ENCODE results near the gene ADAMTS12.

ADAMTS12 gene

DNA sequence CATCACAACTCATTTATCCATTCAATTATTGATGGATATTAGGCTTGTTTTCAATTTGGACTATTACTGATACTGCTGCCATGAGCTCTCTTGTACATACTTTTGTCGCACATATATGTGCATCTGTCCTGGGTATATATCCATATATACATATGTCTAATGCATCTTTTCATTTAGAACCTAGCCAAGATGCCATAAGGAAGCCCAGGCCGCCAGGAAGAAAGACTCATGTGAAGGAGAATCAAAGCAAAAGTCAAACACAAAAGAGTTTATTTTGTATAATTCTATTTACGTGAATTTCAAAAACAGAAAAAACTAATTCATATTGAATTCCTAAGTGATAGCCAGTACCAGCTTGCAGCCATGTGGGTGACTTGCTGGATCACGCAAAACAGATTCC is 79.0 kb downstream of the ADAMTS12 start:
- no peak overlapping the region for H4K8ac ChIP-seq (ENCODE audit: low read depth, low read length)
- H3K27ac ChIP-seq (replicated peaks; ENCODE audit: low read length), result no peak overlapping the region
- H2BK15ac ChIP-seq (ENCODE audit: low read length), result no peak overlapping the region
- no peak for DNase-seq (ENCODE audit: low spot score)
- H2BK12ac ChIP-seq (ENCODE audit: low read length), result no peak overlapping the region
- H3K36me3 ChIP-seq (replicated peaks in 1 of 2; ENCODE audit: control insufficient read depth in 2 of 2, insufficient read depth in 2 of 2, low read length in 2 of 2), result no peaks in the 10 kb centered on the region
- no peak overlapping the region for H3K9ac ChIP-seq (ENCODE audit: low read depth, low read length, poor library complexity)
- H3K9me3 ChIP-seq (replicated peaks in 1 of 2; ENCODE audit: control insufficient read depth in 2 of 2, insufficient read depth in 1 of 2, low read depth in 1 of 2, low read length in 2 of 2), result no peaks in the 10 kb centered on the region
- H3K4me1 ChIP-seq (ENCODE audit: control insufficient read depth in 2 of 2, insufficient read depth in 1 of 2, low read depth in 1 of 2, low read length in 2 of 2), result peaks cover 8 to 14% of the 10 kb centered on the region in 2 donors
- H2AFZ ChIP-seq (ENCODE audit: low read length), result no peak overlapping the region
- WGBS, 2 donors (ENCODE audit: extremely low coverage in 2 of 2, insufficient read length in 2 of 2, insufficient replicate concordance in 1 of 2), result no CpG with 5 or more reads among the region's 4 CpGs
- no peak overlapping the region for H4K91ac ChIP-seq (ENCODE audit: low read depth, low read length, poor library complexity)
- no peak overlapping the region for H2BK120ac ChIP-seq (ENCODE audit: low read depth, low read length)
- no peak overlapping the region for H3K23ac ChIP-seq (ENCODE audit: low read depth, low read length, poor library complexity)
- no peaks in the 10 kb centered on the region for H3K79me1 ChIP-seq (ENCODE audit: low read depth, low read length)
- H3K27me3 ChIP-seq (ENCODE audit: control insufficient read depth in 3 of 3, insufficient read depth in 3 of 3, low read depth in 1 of 3, low read length in 3 of 3), result no peaks in the 10 kb centered on the region
- H3K18ac ChIP-seq (ENCODE audit: low read length), result no peak overlapping the region
- no peak overlapping the region for H3K4ac ChIP-seq (ENCODE audit: low read length)
- H2BK5ac ChIP-seq (ENCODE audit: low read length), result no peak overlapping the region
- no peak overlapping the region for H3K4me2 ChIP-seq (ENCODE audit: insufficient read depth, low read length, poor library complexity, severe bottlenecking)
- no peak overlapping the region for H3K14ac ChIP-seq (ENCODE audit: low read length)
- H2AK5ac ChIP-seq (ENCODE audit: low read depth, low read length), result no peak overlapping the region
- no peak overlapping the region for H3K4me3 ChIP-seq (ENCODE audit: low read length in 2 of 2)

DNA sequence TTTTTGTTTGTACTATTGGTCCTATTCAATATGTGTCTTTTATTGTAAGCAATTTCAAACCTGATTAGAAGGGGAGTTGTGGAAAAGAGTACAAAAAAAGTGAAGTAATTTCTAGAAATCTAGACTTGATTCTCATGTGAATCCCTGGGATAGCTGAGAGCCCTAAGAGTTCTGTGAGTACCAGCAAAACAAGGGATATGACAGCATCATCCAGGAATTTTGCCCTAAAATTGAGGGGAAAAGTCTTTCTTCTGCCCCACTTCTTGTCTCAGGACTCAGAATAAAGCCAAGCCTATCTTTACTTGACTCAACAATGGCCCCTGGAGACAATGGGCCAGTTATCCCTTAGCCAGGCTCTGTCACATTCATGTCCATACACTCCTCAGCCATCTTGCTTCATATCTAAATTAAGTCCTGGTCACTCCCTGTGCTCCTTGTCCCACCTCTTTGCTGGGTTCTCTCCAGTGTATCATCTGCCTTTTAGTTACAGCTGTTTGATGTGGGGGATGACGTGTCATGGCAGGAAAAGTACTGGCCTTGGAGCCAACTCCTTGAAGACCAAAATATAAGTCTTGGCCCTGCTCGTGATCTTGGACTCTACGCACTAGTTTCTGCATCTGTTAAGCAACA is 81.2 kb downstream of the ADAMTS12 start:
- Histone ChIP-seq H3K9ac (ENCODE audit: low read depth, low read length, poor library complexity) (no peak overlapping the region), H3K23ac (ENCODE audit: low read depth, low read length, poor library complexity) (no peak overlapping the region), H3K18ac (ENCODE audit: low read length) (no peak overlapping the region), H2BK12ac (ENCODE audit: low read length) (no peak overlapping the region), H2BK15ac (ENCODE audit: low read length) (no peak overlapping the region), H3K4me2 (ENCODE audit: insufficient read depth, low read length, poor library complexity, severe bottlenecking) (no peak overlapping the region), H2AFZ (ENCODE audit: low read length) (no peak overlapping the region), H2AK5ac (ENCODE audit: low read depth, low read length) (no peak overlapping the region), H2BK120ac (ENCODE audit: low read depth, low read length) (no peak overlapping the region), H3K4ac (ENCODE audit: low read length) (no peak overlapping the region), H3K36me3 (replicated peaks in 1 of 2; ENCODE audit: control insufficient read depth in 2 of 2, insufficient read depth in 2 of 2, low read length in 2 of 2) (no peaks in the 10 kb centered on the region), H4K91ac (ENCODE audit: low read depth, low read length, poor library complexity) (no peak overlapping the region), H4K8ac (ENCODE audit: low read depth, low read length) (no peak overlapping the region), H2BK5ac (ENCODE audit: low read length) (no peak overlapping the region), H3K27ac (replicated peaks; ENCODE audit: low read length) (no peak overlapping the region), H3K14ac (ENCODE audit: low read length) (no peak overlapping the region), H3K27me3 (ENCODE audit: control insufficient read depth in 3 of 3, insufficient read depth in 3 of 3, low read depth in 1 of 3, low read length in 3 of 3) (no peaks in the 10 kb centered on the region), H3K79me1 (ENCODE audit: low read depth, low read length) (no peaks in the 10 kb centered on the region), H3K9me3 (replicated peaks in 1 of 2; ENCODE audit: control insufficient read depth in 2 of 2, insufficient read depth in 1 of 2, low read depth in 1 of 2, low read length in 2 of 2) (no peaks in the 10 kb centered on the region), H3K4me1 (ENCODE audit: control insufficient read depth in 2 of 2, insufficient read depth in 1 of 2, low read depth in 1 of 2, low read length in 2 of 2) (peaks cover 8 to 10% of the 10 kb centered on the region in 2 donors), H3K4me3 (ENCODE audit: low read length in 2 of 2) (no peak overlapping the region)
- DNase-seq (ENCODE audit: low spot score), result no peak
- no CpG with 5 or more reads among the region's 3 CpGs for WGBS, 2 donors (ENCODE audit: extremely low coverage in 2 of 2, insufficient read length in 2 of 2, insufficient replicate concordance in 1 of 2)

DNA sequence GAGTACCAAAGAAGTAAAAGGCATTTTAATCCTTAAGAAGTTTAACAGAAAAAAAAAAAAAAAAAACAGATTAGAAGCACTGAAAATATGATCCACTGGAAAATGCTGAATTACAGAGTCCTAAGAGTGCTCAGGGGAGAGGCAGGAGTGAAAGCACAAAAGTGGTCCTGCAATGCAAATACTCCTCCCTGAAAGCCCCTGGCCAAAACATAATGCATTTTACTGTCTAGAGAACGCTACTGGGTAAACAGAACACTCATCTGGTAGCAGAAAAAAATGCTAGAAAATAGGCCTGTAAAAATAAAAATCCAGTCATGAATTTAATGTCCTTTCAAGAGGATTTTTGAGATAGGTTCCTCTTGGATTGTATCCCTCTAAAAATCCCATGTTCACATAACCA is 81.9 kb downstream of the ADAMTS12 start:
- WGBS, 2 donors (ENCODE audit: extremely low coverage in 2 of 2, insufficient read length in 2 of 2, insufficient replicate concordance in 1 of 2), result no CpG with 5 or more reads among the region's 1 CpG
- Histone ChIP-seq H3K23ac (ENCODE audit: low read depth, low read length, poor library complexity) (no peak overlapping the region), H2BK15ac (ENCODE audit: low read length) (no peak overlapping the region), H3K4ac (ENCODE audit: low read length) (no peak overlapping the region), H3K27me3 (ENCODE audit: control insufficient read depth in 3 of 3, insufficient read depth in 3 of 3, low read depth in 1 of 3, low read length in 3 of 3) (no peaks in the 10 kb centered on the region), H3K79me1 (ENCODE audit: low read depth, low read length) (no peaks in the 10 kb centered on the region), H3K36me3 (replicated peaks in 1 of 2; ENCODE audit: control insufficient read depth in 2 of 2, insufficient read depth in 2 of 2, low read length in 2 of 2) (no peaks in the 10 kb centered on the region), H3K27ac (replicated peaks; ENCODE audit: low read length) (no peak overlapping the region), H2AK5ac (ENCODE audit: low read depth, low read length) (no peak overlapping the region), H2BK12ac (ENCODE audit: low read length) (no peak overlapping the region), H3K4me2 (ENCODE audit: insufficient read depth, low read length, poor library complexity, severe bottlenecking) (no peak overlapping the region), H3K18ac (ENCODE audit: low read length) (no peak overlapping the region), H3K9me3 (replicated peaks in 1 of 2; ENCODE audit: control insufficient read depth in 2 of 2, insufficient read depth in 1 of 2, low read depth in 1 of 2, low read length in 2 of 2) (no peaks in the 10 kb centered on the region), H3K14ac (ENCODE audit: low read length) (no peak overlapping the region), H3K9ac (ENCODE audit: low read depth, low read length, poor library complexity) (no peak overlapping the region), H4K91ac (ENCODE audit: low read depth, low read length, poor library complexity) (no peak overlapping the region), H2BK120ac (ENCODE audit: low read depth, low read length) (no peak overlapping the region), H3K4me3 (ENCODE audit: low read length in 2 of 2) (no peak overlapping the region), H3K4me1 (ENCODE audit: control insufficient read depth in 2 of 2, insufficient read depth in 1 of 2, low read depth in 1 of 2, low read length in 2 of 2) (peaks cover 8 to 10% of the 10 kb centered on the region in 2 donors), H2BK5ac (ENCODE audit: low read length) (no peak overlapping the region), H2AFZ (ENCODE audit: low read length) (no peak overlapping the region), H4K8ac (ENCODE audit: low read depth, low read length) (no peak overlapping the region)
- no peak for DNase-seq (ENCODE audit: low spot score)

DNA sequence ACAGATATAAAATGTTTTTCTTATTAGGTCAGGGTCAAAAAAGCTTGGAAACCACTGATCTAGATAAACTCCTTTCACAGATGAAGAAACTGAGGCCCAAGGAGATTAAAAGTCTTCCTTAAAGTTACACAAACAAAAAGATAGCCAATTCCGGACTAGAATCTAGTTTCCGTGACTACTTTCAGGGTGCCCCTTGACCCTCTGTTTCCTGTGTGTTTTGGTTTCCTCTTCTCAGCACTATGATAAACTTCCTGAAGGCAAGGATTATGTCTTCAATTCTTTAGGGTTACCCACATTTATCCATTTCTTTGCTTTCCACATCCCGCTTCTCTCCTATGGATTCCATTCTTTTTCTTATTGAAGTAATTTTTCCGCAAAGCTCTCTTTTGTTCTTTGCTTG is 83.1 kb downstream of the ADAMTS12 start:
- Histone ChIP-seq H3K14ac (ENCODE audit: low read length) (no peak overlapping the region), H4K91ac (ENCODE audit: low read depth, low read length, poor library complexity) (no peak overlapping the region), H3K4me1 (ENCODE audit: control insufficient read depth in 2 of 2, insufficient read depth in 1 of 2, low read depth in 1 of 2, low read length in 2 of 2) (peaks cover 8 to 10% of the 10 kb centered on the region in 2 donors), H3K9ac (ENCODE audit: low read depth, low read length, poor library complexity) (no peak overlapping the region), H3K4me2 (ENCODE audit: insufficient read depth, low read length, poor library complexity, severe bottlenecking) (no peak overlapping the region), H3K27ac (replicated peaks; ENCODE audit: low read length) (no peak overlapping the region), H3K36me3 (replicated peaks in 1 of 2; ENCODE audit: control insufficient read depth in 2 of 2, insufficient read depth in 2 of 2, low read length in 2 of 2) (no peaks in the 10 kb centered on the region), H2BK15ac (ENCODE audit: low read length) (no peak overlapping the region), H2BK12ac (ENCODE audit: low read length) (no peak overlapping the region), H3K27me3 (ENCODE audit: control insufficient read depth in 3 of 3, insufficient read depth in 3 of 3, low read depth in 1 of 3, low read length in 3 of 3) (no peaks in the 10 kb centered on the region), H2BK5ac (ENCODE audit: low read length) (no peak overlapping the region), H2AFZ (ENCODE audit: low read length) (no peak overlapping the region), H3K23ac (ENCODE audit: low read depth, low read length, poor library complexity) (no peak overlapping the region), H3K4me3 (ENCODE audit: low read length in 2 of 2) (no peak overlapping the region), H2BK120ac (ENCODE audit: low read depth, low read length) (no peak overlapping the region), H3K18ac (ENCODE audit: low read length) (no peak overlapping the region), H4K8ac (ENCODE audit: low read depth, low read length) (no peak overlapping the region), H2AK5ac (ENCODE audit: low read depth, low read length) (no peak overlapping the region), H3K4ac (ENCODE audit: low read length) (no peak overlapping the region), H3K79me1 (ENCODE audit: low read depth, low read length) (no peaks in the 10 kb centered on the region), H3K9me3 (replicated peaks in 1 of 2; ENCODE audit: control insufficient read depth in 2 of 2, insufficient read depth in 1 of 2, low read depth in 1 of 2, low read length in 2 of 2) (no peaks in the 10 kb centered on the region)
- DNase-seq (ENCODE audit: low spot score), result no peak
- no CpG with 5 or more reads among the region's 4 CpGs for WGBS, 2 donors (ENCODE audit: extremely low coverage in 2 of 2, insufficient read length in 2 of 2, insufficient replicate concordance in 1 of 2)
